Parathyroid adenoma (tissue), 2 donors: ENCODE measurements around the gene SEMA3E.

ENCODE experiments used
- H2AFZ ChIP-seq: fragments of 300-600 bp; sonication (generic); one replicate; pipeline ENCODE4 v1.7.0; 2017; ENCODE audit warnings: antibody characterized with exemption, mild to moderate bottlenecking
- H3K27ac ChIP-seq: fragments of 300-600 bp; sonication (generic); one replicate; pipeline ENCODE4 v1.7.0; 2017
- H3K27me3 ChIP-seq: fragments of 300-600 bp; sonication (generic); one replicate; pipeline ENCODE4 v1.7.0; 2017; ENCODE audit warnings: low read length; ENCODE audit not compliant: control insufficient read depth, insufficient read depth
- H3K36me3 ChIP-seq: fragments of 300-600 bp; sonication (generic); one replicate; pipeline ENCODE4 v1.7.0; 2017; ENCODE audit warnings: low read length; ENCODE audit not compliant: control insufficient read depth, insufficient read depth
- H3K4me1 ChIP-seq: fragments of 300-600 bp; sonication (generic); one replicate; pipeline ENCODE4 v1.7.0; 2017; ENCODE audit warnings: control low read depth
- H3K4me2 ChIP-seq: fragments of 300-600 bp; sonication (generic); one replicate; pipeline ENCODE4 v1.7.0; 2017; ENCODE audit warnings: low read length
- H3K4me3 ChIP-seq: fragments of 300-600 bp; sonication (generic); one replicate; pipeline ENCODE4 v1.7.0; 2017; ENCODE audit warnings: low read depth, low read length
- H3K79me2 ChIP-seq: fragments of 300-600 bp; sonication (generic); one replicate; pipeline ENCODE4 v1.7.0; 2017; ENCODE audit warnings: control low read depth
- H3K9ac ChIP-seq: fragments of 300-600 bp; sonication (generic); one replicate; pipeline ENCODE4 v1.7.0; 2017; ENCODE audit warnings: mild to moderate bottlenecking
- H3K9me3 ChIP-seq: fragments of 300-600 bp; sonication (generic); one replicate; pipeline ENCODE4 v1.7.0; 2017; ENCODE audit warnings: low read length; ENCODE audit not compliant: control insufficient read depth
- CTCF ChIP-seq: fragments of 300-600 bp; sonication (generic); IDR thresholded peaks from one replicate; pipeline ENCODE4 v1.7.0; 2017; ENCODE audit warnings: antibody characterized with exemption, mild to moderate bottlenecking
- donor health status: primary hyperparathyroidism.

SEMA3E gene

GRCh38 chr7:83629117-83629880 is 19.6 kb downstream of the SEMA3E start:
- no peaks in the 10 kb centered on the region for H3K9me3 ChIP-seq
- TF ChIP-seq CTCF, result no peak
- no peaks in the 10 kb centered on the region for H3K79me2 ChIP-seq
- H3K4me1 ChIP-seq, result no peaks in the 10 kb centered on the region
- H2AFZ ChIP-seq, result no peak overlapping the region
- H3K27me3 ChIP-seq, result no peaks in the 10 kb centered on the region
- no peak overlapping the region for H3K4me3 ChIP-seq
- no peak overlapping the region for H3K9ac ChIP-seq
- H3K4me2 ChIP-seq, result no peak overlapping the region
- no peak overlapping the region for H3K27ac ChIP-seq
- no peaks in the 10 kb centered on the region for H3K36me3 ChIP-seq

GRCh38 chr7:83617858-83618257 is 31.1 kb downstream of the SEMA3E start:
- Histone ChIP-seq H3K79me2 (no peaks in the 10 kb centered on the region), H3K27me3 (no peaks in the 10 kb centered on the region), H3K9ac (no peak overlapping the region), H3K4me2 (no peak overlapping the region), H3K36me3 (no peaks in the 10 kb centered on the region), H3K4me1 (no peaks in the 10 kb centered on the region), H3K4me3 (no peak overlapping the region), H3K27ac (no peak overlapping the region), H2AFZ (no peak overlapping the region), H3K9me3 (no peaks in the 10 kb centered on the region)
- TF ChIP-seq CTCF, result no peak

- H3K4me3 ChIP-seq, result no peak overlapping the region
- H3K4me2 ChIP-seq, result no peak overlapping the region
- H3K4me1 ChIP-seq, result no peaks in the 10 kb centered on the region
- no peak overlapping the region for H3K27ac ChIP-seq
- H3K9me3 ChIP-seq, result no peaks in the 10 kb centered on the region
- H3K9ac ChIP-seq, result no peak overlapping the region
- no peaks in the 10 kb centered on the region for H3K36me3 ChIP-seq
- no peaks in the 10 kb centered on the region for H3K79me2 ChIP-seq
- H2AFZ ChIP-seq, result no peak overlapping the region
- no peak for TF ChIP-seq CTCF
- no peaks in the 10 kb centered on the region for H3K27me3 ChIP-seq
Observed at GRCh38 chr7:83614112-83614511, 34.8 kb downstream of the SEMA3E start.

- Histone ChIP-seq H3K9me3 (no peaks in the 10 kb centered on the region), H3K36me3 (no peaks in the 10 kb centered on the region), H3K4me1 (no peaks in the 10 kb centered on the region), H3K9ac (no peak overlapping the region), H3K27me3 (no peaks in the 10 kb centered on the region), H3K79me2 (no peaks in the 10 kb centered on the region), H3K27ac (no peak overlapping the region), H3K4me2 (no peak overlapping the region), H3K4me3 (no peak overlapping the region), H2AFZ (no peak overlapping the region)
- TF ChIP-seq CTCF, result no peak
Observed at GRCh38 chr7:83613232-83613631, 35.7 kb downstream of the SEMA3E start.

GRCh38 chr7:83611776-83612175 is 37.2 kb downstream of the SEMA3E start:
- no peak for TF ChIP-seq CTCF
- Histone ChIP-seq H3K9me3 (no peaks in the 10 kb centered on the region), H3K9ac (no peak overlapping the region), H3K36me3 (no peaks in the 10 kb centered on the region), H3K27me3 (no peaks in the 10 kb centered on the region), H3K79me2 (no peaks in the 10 kb centered on the region), H3K27ac (no peak overlapping the region), H3K4me3 (no peak overlapping the region), H3K4me2 (no peak overlapping the region), H3K4me1 (no peaks in the 10 kb centered on the region), H2AFZ (no peak overlapping the region)
